ENCODE results near the gene C16orf96.

The C16orf96 gene

DNA sequence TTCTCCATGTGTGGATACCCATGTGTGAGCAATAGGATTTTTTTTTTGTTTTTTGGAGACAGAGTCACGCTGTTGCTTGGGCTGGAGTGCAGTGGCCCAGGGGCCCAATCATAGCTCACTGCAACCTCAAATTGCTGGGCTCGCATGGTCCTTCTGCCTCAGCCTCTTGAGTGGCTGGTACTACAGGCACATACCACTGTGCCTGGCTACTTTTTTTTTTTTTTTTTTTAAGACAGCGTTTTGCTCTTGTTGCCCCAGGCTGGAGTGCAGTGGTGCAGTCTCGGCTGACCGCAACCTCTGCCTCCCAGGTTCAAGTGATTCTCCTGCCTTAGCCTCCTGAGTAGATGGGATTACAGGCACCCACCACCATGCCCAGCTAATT lies 85.2 kb downstream of the C16orf96 start:
- no peak for DNase-seq

DNA sequence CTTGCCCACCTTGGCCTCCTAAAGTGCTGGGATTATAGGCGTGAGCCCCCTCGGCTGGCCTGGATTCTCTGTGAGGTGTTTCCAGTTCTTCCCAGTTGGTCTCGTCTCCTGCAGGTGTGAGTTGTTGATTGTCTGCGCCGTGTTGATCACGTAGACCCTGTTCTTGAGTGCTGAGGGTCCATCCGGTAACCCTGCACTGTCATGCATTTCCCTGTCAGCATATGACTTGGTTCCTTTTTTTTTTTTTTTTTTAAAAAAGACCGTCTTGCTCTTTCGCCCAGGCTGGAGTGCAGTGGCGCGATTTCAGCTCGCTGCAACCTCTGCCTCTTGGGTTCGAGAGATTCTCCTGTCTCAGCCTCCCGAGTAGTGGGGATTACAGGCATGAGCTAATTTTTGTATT lies 85.8 kb downstream of the C16orf96 start:
- DNase-seq = no peak

- DNase-seq = no peak
Observed at GRCh38 chr16:4646773-4647643, 90.9 kb downstream of the C16orf96 start.

- DNase-seq = no peak
Observed at GRCh38 chr16:4647644-4647980, 91.5 kb downstream of the C16orf96 start.

DNA sequence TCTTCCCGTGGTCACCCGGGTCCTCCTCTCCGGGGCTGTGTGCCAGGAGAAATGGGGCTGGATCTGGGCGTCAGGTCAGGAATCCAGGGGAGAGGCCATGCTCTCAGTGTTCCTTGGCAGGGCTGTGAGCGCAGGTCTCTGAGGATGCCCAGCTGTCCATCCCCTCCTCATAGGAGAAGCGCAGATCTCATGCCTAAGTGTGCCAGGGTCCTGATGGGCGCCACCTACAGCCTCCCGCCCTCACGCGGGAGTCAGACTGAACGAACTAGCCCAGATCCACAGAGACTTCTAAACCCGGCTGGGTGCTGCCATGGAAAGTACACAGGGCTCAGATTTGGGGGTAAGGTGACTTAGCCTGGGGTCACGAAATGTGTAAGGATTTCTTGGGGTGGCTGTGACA lies 92.8 kb downstream of the C16orf96 start:
- DNase-seq = no peak

GRCh38 chr16:4649744-4650442 lies 93.8 kb downstream of the C16orf96 start:
- no peak for DNase-seq

Measured in anterior cingulate cortex (tissue), 58 donors.